Body of pancreas (tissue), 4 donors: Measurements from ENCODE around the gene TGFB2. TPM values are rescaled to one million over a fixed set of nuclear protein-coding genes. Genes with fewer than 3 reads are reported as not detected.

Source experiments
- ATAC-seq: fragments of 150-250 bp; one replicate; pipeline ENCODE4 v1.9.1; 2016
- DNase-seq, 4 donors: peaks; one replicate each; pipeline ENCODE4 v3.0.0-alpha.2; 2019
- H3K27ac ChIP-seq, 4 donors: fragments of 200-600 bp; sonication (generic); 1 replicate in 3 of 4; 2 replicates in 1 of 4; pipeline versions ENCODE4 v1.5.1 to v1.6.1; 2016 to 2019; ENCODE audit warnings: mild to moderate bottlenecking in 1 of 4, mixed read lengths in 1 of 4, moderate library complexity in 1 of 4
- H3K27me3 ChIP-seq, 2 donors: fragments of 200-600 bp; sonication (generic); one replicate each; pipeline ENCODE4 v1.6.0; 2016; ENCODE audit warnings: mild to moderate bottlenecking in 1 of 2
- H3K36me3 ChIP-seq, 2 donors: fragments of 200-600 bp; sonication (generic); replicated peaks in 1 of 2; 2 replicates each; pipeline ENCODE4 v1.5.1; 2016; ENCODE audit warnings: low read depth in 2 of 2; ENCODE audit not compliant: insufficient read depth in 1 of 2
- H3K4me1 ChIP-seq: fragments of 200-600 bp; sonication (generic); one replicate; pipeline ENCODE4 v1.6.0; 2016
- H3K4me3 ChIP-seq, 2 donors: fragments of 200-600 bp; sonication (generic); 1 replicate in 1 of 2; 2 replicates in 1 of 2; pipeline ENCODE4 v1.5.1; 2016 to 2019
- H3K9me3 ChIP-seq, 3 donors: fragments of 200-600 bp; sonication (generic); 1 replicate in 2 of 3; 2 replicates in 1 of 3; pipeline ENCODE4 v1.5.1; 2016
- POLR2A ChIP-seq, 3 donors: fragments of 450-650 bp; IDR thresholded peaks; one replicate each; pipeline ENCODE4 v1.6.1; 2016; ENCODE audit warnings: antibody characterized with exemption in 3 of 3, mild to moderate bottlenecking in 2 of 3
- WGBS, 2 donors: methylation state at CpG; one replicate each; pipeline ENCODE4 v1.1.5; 2017; 5-methylcytosine and 5-hydroxymethylcytosine counted together
- intact Hi-C: fragments of 100-400 bp; cut with DNase I; formaldehyde crosslinking; loops from one replicate; pipeline ENCODE4 v1.15.1; 2023
- small RNA-seq: library from RNA; depleted of rRNA; stranded (forward); fragments of <200 nt; gene quantifications from one replicate; pipeline ENCODE3, GENCODE V24; 2016
- total RNA-seq, 2 donors: library from RNA; depleted of rRNA; stranded (reverse); fragments of >200 nt; gene quantifications; one replicate each; pipeline ENCODE4 v1.1.0, GENCODE V29; 2016
- TF ChIP-seq, protein P1 (sequence below), 7 experiments: fragments of 450-650 bp in 4 of 7; fragments of 200-600 bp in 3 of 7; sonication (generic) in 3 of 7; IDR thresholded peaks; one replicate each; pipeline ENCODE4 v1.5.1; 2016 to 2019; ENCODE audit warnings: antibody characterized with exemption in 7 of 7

Gene TGFB2
- total RNA-seq, 2 donors from 2014 or later = 4.3 to 4.9 TPM

DNA sequence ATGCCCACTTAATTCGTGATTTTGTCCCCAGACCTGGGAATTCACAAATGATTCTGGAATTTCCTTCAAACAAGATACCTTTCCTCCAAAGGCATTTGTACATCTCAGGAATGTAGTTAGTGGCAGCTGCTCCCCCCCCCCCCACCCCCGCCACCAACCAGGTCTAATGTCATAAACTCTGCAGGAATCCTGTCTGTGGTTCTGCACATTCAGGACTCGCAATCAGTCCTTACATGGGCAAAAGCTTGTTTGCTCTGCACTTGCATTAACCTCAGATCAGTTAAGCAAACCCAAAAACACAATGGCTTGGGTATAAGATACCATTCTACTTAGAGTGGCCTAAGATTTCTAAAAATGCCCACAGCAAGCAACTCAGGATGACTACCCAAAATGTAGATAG lies 143.8 kb downstream of the TGFB2 start:
- ATAC-seq (no peak), DNase-seq (no peak)
- H3K4me3 ChIP-seq = no peak overlapping the region
- intact Hi-C loops = no loop called here
- H3K4me1 ChIP-seq = peaks cover 6% of the 10 kb centered on the region
- no peaks in the 10 kb centered on the region for H3K27me3 ChIP-seq
- 79 to 85% methylated on average over 3 of the region's 3 CpGs for WGBS, 2 donors
- H3K27ac ChIP-seq = no peak overlapping the region
- no peak for TF ChIP-seq POLR2A (IDR thresholded peaks at IDR 0.05)
- TF ChIP-seq, protein P1, sequence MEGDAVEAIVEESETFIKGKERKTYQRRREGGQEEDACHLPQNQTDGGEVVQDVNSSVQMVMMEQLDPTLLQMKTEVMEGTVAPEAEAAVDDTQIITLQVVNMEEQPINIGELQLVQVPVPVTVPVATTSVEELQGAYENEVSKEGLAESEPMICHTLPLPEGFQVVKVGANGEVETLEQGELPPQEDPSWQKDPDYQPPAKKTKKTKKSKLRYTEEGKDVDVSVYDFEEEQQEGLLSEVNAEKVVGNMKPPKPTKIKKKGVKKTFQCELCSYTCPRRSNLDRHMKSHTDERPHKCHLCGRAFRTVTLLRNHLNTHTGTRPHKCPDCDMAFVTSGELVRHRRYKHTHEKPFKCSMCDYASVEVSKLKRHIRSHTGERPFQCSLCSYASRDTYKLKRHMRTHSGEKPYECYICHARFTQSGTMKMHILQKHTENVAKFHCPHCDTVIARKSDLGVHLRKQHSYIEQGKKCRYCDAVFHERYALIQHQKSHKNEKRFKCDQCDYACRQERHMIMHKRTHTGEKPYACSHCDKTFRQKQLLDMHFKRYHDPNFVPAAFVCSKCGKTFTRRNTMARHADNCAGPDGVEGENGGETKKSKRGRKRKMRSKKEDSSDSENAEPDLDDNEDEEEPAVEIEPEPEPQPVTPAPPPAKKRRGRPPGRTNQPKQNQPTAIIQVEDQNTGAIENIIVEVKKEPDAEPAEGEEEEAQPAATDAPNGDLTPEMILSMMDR (IDR thresholded peaks at IDR 0.05) = no peak
- no peaks in the 10 kb centered on the region for H3K36me3 ChIP-seq
- no peaks in the 10 kb centered on the region for H3K9me3 ChIP-seq

DNA sequence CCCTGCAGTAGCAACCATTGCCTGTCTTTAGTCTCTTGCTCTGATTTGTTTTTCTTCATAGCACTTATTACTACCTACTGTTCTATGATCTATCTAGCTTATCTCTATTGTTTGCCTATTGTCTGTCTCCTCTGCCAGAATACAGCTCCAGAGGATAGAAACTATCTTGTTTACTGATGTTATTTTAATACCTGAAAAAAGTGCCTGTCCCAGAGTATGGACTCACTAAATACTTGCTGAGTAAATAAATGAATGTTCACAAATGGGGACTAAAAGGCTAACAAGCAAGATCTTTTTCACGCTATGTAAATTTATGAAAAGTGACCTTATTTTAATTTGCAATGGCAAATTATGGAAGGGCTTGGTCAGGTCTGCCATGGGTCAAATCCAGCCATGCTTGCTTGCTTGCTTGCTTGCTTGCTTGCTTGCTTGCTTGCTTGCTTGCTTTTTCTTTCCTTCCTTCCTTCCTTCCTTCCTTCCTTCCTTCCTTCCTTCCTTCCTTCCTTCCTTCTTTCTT lies 145.3 kb downstream of the TGFB2 start:
- no peaks in the 10 kb centered on the region for H3K36me3 ChIP-seq
- no peaks in the 10 kb centered on the region for H3K27me3 ChIP-seq
- peaks cover 6% of the 10 kb centered on the region for H3K4me1 ChIP-seq
- ATAC-seq = no peak
- intact Hi-C loops = no loop called here
- no peak for DNase-seq
- no peaks in the 10 kb centered on the region for H3K9me3 ChIP-seq
- no peak overlapping the region for H3K4me3 ChIP-seq
- no peak for TF ChIP-seq POLR2A (IDR thresholded peaks at IDR 0.05)
- TF ChIP-seq, protein P1 (IDR thresholded peaks at IDR 0.05) = no peak
- H3K27ac ChIP-seq = no peak overlapping the region
- 85 to 86% methylated on average over 1 of the region's 1 CpG for WGBS, 2 donors

DNA sequence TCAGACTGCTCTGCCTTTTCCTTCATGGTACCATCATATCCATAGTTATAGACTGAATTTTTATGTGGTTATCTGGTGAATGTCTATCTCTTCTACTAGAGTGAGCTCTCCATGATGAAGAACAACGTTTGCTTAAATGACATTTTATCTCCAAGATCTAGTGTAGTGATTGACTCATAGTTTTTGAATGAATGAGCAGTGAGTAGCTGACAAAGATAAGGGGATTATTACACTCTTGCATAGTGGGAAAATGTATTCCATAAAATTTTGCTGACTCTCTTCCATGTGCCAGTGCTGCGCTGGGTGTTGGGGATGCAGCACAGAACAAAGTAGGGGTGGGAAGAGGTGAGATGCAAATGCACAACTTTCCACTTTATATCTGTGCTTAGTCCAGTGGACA lies 147.7 kb downstream of the TGFB2 start:
- WGBS, 2 donors = 59 to 60% methylated on average over 2 of the region's 2 CpGs
- intact Hi-C loops = no loop called here
- Histone ChIP-seq H3K4me1 (peaks cover 4% of the 10 kb centered on the region), H3K27ac (no peak overlapping the region), H3K9me3 (no peaks in the 10 kb centered on the region), H3K4me3 (no peak overlapping the region), H3K36me3 (no peaks in the 10 kb centered on the region), H3K27me3 (no peaks in the 10 kb centered on the region)
- TF ChIP-seq, protein P1 (IDR thresholded peaks at IDR 0.05) = no peak
- TF ChIP-seq POLR2A (IDR thresholded peaks at IDR 0.05) = no peak
- no peak for DNase-seq
- no peak for ATAC-seq

DNA sequence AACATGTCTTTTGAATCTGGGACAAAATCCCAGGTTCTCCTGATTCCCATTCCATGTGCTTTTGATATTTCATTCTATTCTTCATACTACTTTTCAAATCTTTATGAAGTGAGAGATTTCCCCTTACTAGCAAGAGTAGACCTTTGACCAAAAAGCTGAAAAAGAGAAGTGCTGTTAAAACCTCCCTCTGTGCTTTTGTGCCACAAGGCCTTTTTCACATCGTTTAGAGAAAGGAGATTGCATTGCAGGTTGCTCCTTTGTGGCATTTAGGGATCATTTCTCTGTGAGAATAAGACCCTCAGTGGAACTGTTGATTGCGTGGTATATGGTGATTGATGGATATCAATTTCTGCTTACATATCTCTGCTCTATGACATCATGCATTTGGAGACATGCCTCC lies 148.8 kb downstream of the TGFB2 start:
- intact Hi-C loops = no loop called here
- ATAC-seq (no peak), DNase-seq (no peak)
- H3K4me1 ChIP-seq = no peaks in the 10 kb centered on the region
- no peaks in the 10 kb centered on the region for H3K36me3 ChIP-seq
- H3K27ac ChIP-seq = no peak overlapping the region
- no peaks in the 10 kb centered on the region for H3K27me3 ChIP-seq
- H3K9me3 ChIP-seq = no peaks in the 10 kb centered on the region
- WGBS, 2 donors = 18 to 38% methylated on average over 2 of the region's 2 CpGs
- no peak overlapping the region for H3K4me3 ChIP-seq
- TF ChIP-seq POLR2A (IDR thresholded peaks at IDR 0.05) = no peak
- TF ChIP-seq, protein P1 (IDR thresholded peaks at IDR 0.05) = no peak

Small RNAs within 50 kb of the gene (small RNA-seq; reads per million reads assigned to genes)
- gene AC096638.1 = not detected

Other genes starting within 250 kb of the TGFB2 start
- 1 to 10 TPM; 2.6 to 7.9 TPM for gene RRP15, start 60.0 kb upstream of the TGFB2 start, total RNA-seq